Measurements from ENCODE around the gene ZBTB7C. TPM values are rescaled to one million over a fixed set of nuclear protein-coding genes. Genes with fewer than 3 reads are reported as not detected.

Gene ZBTB7C
- total and polyA plus RNA-seq, 2 experiments from 2014 or later = 2.3 to 5.5 TPM

- Histone ChIP-seq H3K4me3 (no peak overlapping the region), H3K27ac (peak overlapping the region; percentile 66), H3K9me3 (ENCODE audit: low read depth) (no peaks in the 10 kb centered on the region), H3K4me1 (ENCODE audit: low read depth) (peaks cover 19% of the 10 kb centered on the region), H3K27me3 (no peaks in the 10 kb centered on the region), H3K36me3 (no peaks in the 10 kb centered on the region)
- no peak for TF ChIP-seq CTCF (IDR thresholded peaks at IDR 0.05; ENCODE audit: low read depth, low read length)
- DNase-seq (ENCODE audit: low read depth in 1 of 2, low spot score in 1 of 2) = peak; percentile 21 to 52
These were observed 215.4 kb downstream of the ZBTB7C start for GRCh38 chr18:48193521-48194492.

- no peak overlapping the region for H3K4me3 ChIP-seq
- no peak for DNase-seq (ENCODE audit: low read depth in 1 of 2, low spot score in 1 of 2)
- H3K9me3 ChIP-seq (ENCODE audit: low read depth) = no peaks in the 10 kb centered on the region
- H3K4me1 ChIP-seq (ENCODE audit: low read depth) = peaks cover 19% of the 10 kb centered on the region
- no peaks in the 10 kb centered on the region for H3K27me3 ChIP-seq
- TF ChIP-seq CTCF (IDR thresholded peaks at IDR 0.05; ENCODE audit: low read depth, low read length) = no peak
- no peaks in the 10 kb centered on the region for H3K36me3 ChIP-seq
- no peak overlapping the region for H3K27ac ChIP-seq
These were observed 216.6 kb downstream of the ZBTB7C start for GRCh38 chr18:48192542-48192941.

GRCh38 chr18:48191494-48191893 lies 217.7 kb downstream of the ZBTB7C start:
- DNase-seq (ENCODE audit: low read depth in 1 of 2, low spot score in 1 of 2) = peak in 1 of 2 donors; percentile 33
- Histone ChIP-seq H3K27ac (no peak overlapping the region), H3K4me3 (no peak overlapping the region), H3K9me3 (ENCODE audit: low read depth) (no peaks in the 10 kb centered on the region), H3K36me3 (no peaks in the 10 kb centered on the region), H3K4me1 (ENCODE audit: low read depth) (peaks cover 24% of the 10 kb centered on the region), H3K27me3 (no peaks in the 10 kb centered on the region)
- no peak for TF ChIP-seq CTCF (IDR thresholded peaks at IDR 0.05; ENCODE audit: low read depth, low read length)

- no peak for DNase-seq (ENCODE audit: low read depth in 1 of 2, low spot score in 1 of 2)
These were observed 218.2 kb downstream of the ZBTB7C start for GRCh38 chr18:48190994-48191393.

GRCh38 chr18:48188609-48189008 lies 220.6 kb downstream of the ZBTB7C start:
- H3K9me3 ChIP-seq (ENCODE audit: low read depth) = no peaks in the 10 kb centered on the region
- H3K27me3 ChIP-seq = no peaks in the 10 kb centered on the region
- no peak overlapping the region for H3K4me3 ChIP-seq
- no peak for TF ChIP-seq CTCF (IDR thresholded peaks at IDR 0.05; ENCODE audit: low read depth, low read length)
- no peak for DNase-seq (ENCODE audit: low read depth in 1 of 2, low spot score in 1 of 2)
- no peak overlapping the region for H3K27ac ChIP-seq
- H3K4me1 ChIP-seq (ENCODE audit: low read depth) = peaks cover 20% of the 10 kb centered on the region
- no peaks in the 10 kb centered on the region for H3K36me3 ChIP-seq

More at GRCh38 chr18:48190994-48191393, 218.2 kb downstream of the ZBTB7C start:
- Histone ChIP-seq H3K27ac (no peak overlapping the region), H3K4me3 (no peak overlapping the region), H3K36me3 (no peaks in the 10 kb centered on the region), H3K9me3 (ENCODE audit: low read depth) (no peaks in the 10 kb centered on the region), H3K4me1 (ENCODE audit: low read depth) (peaks cover 27% of the 10 kb centered on the region), H3K27me3 (no peaks in the 10 kb centered on the region)
- no peak for TF ChIP-seq CTCF (IDR thresholded peaks at IDR 0.05; ENCODE audit: low read depth, low read length)

Measured in cardiac muscle cell (in vitro differentiated cells and primary cell).